Activated naive CD8-positive, alpha-beta T cell treated with anti-CD3 and anti-CD28 coated beads, Interleukin-2, amount 50 U/mL, for 24 hours (primary cell): ENCODE data around the gene E2F1.
"Not testable (repeated sequence)": the region's sequence is repeated elsewhere in the genome, so short reads cannot be mapped to it uniquely, and the experiment has no call there.

Experiments
- ATAC-seq: fragments of 150-1000 bp; cut with Tn5 transposase; one replicate; pipeline ENCODE4 v1.10.0; 2021
- DNase-seq: peaks from one replicate; pipeline ENCODE4 v3.0.0; 2021
- H3K27ac Mint-ChIP-seq: one replicate; pipeline ENCODE4 v1.8.0; 2021; ENCODE audit warnings: mild to moderate bottlenecking, mixed read lengths
- H3K27me3 Mint-ChIP-seq: one replicate; pipeline ENCODE4 v1.8.0; 2021; ENCODE audit warnings: mixed read lengths
- H3K36me3 Mint-ChIP-seq: one replicate; pipeline ENCODE4 v1.8.0; 2021; ENCODE audit warnings: low read depth, mixed read lengths
- H3K4me1 Mint-ChIP-seq: one replicate; pipeline ENCODE4 v1.8.0; 2021; ENCODE audit warnings: mixed read lengths
- H3K4me3 Mint-ChIP-seq: one replicate; pipeline ENCODE4 v1.8.0; 2021; ENCODE audit warnings: mild to moderate bottlenecking, moderate library complexity, mixed read lengths
- H3K9me3 Mint-ChIP-seq: one replicate; pipeline ENCODE4 v1.8.0; 2021; ENCODE audit warnings: mixed read lengths

The E2F1 gene

DNA sequence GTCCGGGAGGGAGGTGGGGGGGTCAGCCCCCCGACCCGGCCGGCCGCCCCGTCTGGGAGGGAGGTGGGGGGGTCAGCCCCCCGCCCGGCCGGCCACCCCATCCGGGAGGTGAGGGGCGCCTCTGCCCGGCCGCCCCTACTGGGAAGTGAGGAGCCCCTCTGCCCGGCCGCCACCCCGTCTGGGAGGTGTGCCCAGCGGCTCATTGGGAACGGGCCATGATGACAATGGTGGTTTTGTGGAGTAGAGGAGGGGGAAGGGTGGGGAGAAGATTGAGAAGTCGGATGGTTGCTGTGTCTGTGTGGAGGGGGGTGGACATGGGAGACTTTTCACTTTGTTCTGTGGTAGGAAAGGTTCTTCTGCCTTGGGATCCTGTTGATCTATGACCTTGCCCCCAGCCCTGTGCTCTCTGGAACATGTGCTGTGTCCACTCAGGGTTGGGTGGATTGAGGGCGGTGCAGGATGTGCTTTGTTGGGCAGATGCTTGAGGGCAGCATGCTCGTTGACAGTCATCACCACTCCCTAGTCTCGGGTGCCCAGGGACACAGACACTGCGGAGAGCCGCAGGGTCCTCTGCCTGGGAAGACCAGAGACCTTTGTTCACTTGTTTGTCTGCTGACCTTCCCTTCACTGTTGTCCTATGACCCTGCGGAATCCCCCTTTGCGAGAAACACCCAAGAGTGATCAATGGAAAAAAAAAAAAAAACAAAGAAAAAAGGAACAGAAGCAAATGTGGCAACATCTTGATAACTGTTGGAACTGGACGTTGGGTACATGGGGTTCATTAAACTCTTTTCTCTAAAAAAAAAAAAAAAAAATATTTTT lies 15.7 kb upstream of the E2F1 start:
- Mint-ChIP-seq H3K27ac (no peak overlapping the region), H3K4me1 (no peaks in the 10 kb centered on the region), H3K4me3 (no peak overlapping the region), H3K9me3 (no peaks in the 10 kb centered on the region), H3K36me3 (no peaks in the 10 kb centered on the region), H3K27me3 (no peaks in the 10 kb centered on the region)
- DNase-seq (no peak), ATAC-seq (no peak)

DNA sequence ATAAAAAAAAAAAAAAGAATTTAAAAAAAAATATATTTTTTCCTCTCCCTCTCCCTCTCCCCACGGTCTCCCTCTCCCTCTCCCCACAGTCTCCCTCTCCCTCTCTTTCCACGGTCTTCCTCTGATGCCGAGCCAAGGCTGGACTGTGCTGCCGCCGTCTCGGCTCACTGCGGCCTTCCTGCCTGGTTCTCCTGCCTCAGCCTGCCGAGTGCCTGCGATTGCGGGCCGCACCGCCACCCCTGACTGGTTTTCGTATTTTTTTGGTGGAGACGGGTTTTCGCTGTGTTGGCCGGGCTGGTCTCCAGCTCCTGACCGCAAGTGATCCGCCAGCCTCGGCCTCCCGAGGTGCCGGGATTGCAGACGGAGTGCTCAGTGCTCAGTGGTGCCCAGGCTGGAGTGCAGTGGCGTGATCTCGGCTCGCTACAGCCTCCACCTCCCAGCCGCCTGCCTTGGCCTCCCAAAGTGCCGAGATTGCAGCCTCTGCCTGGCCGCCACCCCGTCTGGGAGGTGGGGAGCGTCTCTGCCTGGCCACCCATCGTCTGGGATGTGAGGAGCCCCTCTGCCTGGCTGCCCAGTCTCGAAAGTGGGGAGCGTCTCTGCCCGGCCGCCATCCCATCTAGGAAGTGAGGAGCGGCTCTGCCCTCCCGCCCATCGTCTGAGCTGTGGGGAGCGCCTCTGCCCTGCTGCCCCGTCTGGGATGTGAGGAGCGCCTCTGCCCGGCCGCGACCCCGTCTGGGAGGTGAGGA lies 14.7 kb upstream of the E2F1 start:
- ATAC-seq, H3K36me3 Mint-ChIP-seq, H3K4me3 Mint-ChIP-seq, H3K9me3 Mint-ChIP-seq, H3K4me1 Mint-ChIP-seq, H3K27ac Mint-ChIP-seq, H3K27me3 Mint-ChIP-seq, DNase-seq: not testable (repeated sequence)

DNA sequence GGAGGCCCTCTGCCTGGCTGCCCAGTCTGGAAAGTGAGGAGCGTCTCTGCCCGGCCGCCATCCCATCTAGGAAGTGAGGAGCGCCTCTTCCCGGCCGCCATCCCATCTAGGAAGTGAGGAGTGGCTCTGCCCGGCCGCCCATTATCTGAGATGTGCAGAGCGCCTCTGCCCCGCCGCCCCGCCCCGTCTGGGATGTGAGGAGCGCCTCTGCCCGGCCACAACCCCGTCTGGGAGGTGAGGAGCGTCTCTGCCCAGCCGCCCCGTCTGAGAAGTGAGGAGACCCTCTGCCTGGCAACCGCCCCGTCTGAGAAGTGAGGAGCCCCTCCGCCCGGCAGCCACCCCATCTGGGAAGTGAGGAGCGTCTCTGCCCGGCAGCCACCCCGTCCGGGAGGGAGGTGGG lies 12.8 kb upstream of the E2F1 start:
- H3K4me3 Mint-ChIP-seq, ATAC-seq, H3K27ac Mint-ChIP-seq, DNase-seq, H3K4me1 Mint-ChIP-seq, H3K9me3 Mint-ChIP-seq, H3K36me3 Mint-ChIP-seq, H3K27me3 Mint-ChIP-seq: not testable (repeated sequence)

DNA sequence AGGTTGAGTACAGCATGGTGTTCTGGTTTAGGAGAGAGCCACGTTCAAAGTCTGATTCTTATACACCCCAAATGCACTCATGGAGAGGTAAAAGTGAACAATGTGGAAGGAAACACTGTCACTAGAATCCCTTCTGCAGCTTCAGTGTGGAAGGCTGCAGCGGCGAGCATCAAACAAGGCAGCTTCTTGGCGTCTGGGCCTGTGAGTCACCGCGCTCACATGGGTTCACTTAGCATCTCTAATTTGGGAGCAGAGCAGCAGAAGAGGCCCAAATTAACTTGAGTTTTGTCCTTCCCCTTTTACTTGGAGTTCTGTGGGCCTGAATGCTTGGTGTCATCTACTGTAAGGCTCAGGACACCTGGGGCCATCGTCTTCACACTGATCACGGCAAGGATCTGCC lies 10.9 kb upstream of the E2F1 start:
- Mint-ChIP-seq H3K9me3 (no peaks in the 10 kb centered on the region), H3K4me3 (no peak overlapping the region), H3K27me3 (no peaks in the 10 kb centered on the region), H3K4me1 (peaks cover 1% of the 10 kb centered on the region), H3K27ac (no peak overlapping the region), H3K36me3 (no peaks in the 10 kb centered on the region)
- ATAC-seq = no peak
- DNase-seq = no peak

DNA sequence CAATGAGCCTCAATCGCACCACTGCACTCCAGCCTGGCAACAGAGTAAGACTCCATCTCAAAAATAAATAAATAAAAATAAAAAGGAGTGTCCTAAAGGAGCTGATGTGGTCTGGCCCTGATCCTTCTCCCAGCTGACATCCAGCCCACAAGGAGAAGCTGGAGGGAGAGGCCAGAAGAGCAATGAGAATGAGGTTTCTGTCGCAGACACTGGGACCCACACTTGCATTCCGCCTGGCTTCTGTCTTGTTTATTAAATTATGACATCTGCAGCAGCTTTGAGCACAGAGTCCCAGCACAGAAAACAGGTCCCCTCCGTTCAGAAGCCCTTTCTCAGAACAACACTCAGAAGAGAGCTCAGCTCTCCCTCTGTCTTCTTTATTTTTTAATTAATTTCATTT lies 10.3 kb upstream of the E2F1 start:
- H3K27me3 Mint-ChIP-seq = no peaks in the 10 kb centered on the region
- no peak for ATAC-seq
- H3K4me3 Mint-ChIP-seq = no peak overlapping the region

DNA sequence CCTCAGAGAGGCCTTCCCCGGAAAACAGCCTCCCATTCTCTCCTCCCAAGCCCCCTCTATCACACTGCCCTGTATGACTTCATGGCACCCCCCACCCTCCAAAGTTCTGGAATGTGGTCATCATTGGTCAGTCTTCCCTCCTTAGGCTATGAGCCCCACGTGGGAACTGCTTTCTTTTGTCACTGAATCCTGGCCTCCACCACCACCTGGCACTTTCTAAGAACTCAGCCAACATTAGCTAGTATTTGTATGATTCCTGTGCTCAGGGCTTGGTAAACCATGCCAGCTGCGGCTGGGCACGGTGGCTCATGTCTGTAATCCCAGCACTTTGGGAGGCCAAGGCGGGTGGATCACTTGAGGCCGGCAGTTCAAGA lies 8.4 kb upstream of the E2F1 start:
- no peak overlapping the region for H3K4me3 Mint-ChIP-seq
- no peak overlapping the region for H3K27ac Mint-ChIP-seq
- ATAC-seq (no peak), DNase-seq (no peak)
- no peaks in the 10 kb centered on the region for H3K27me3 Mint-ChIP-seq
- peaks cover 18% of the 10 kb centered on the region for H3K4me1 Mint-ChIP-seq
- no peaks in the 10 kb centered on the region for H3K9me3 Mint-ChIP-seq
- H3K36me3 Mint-ChIP-seq = no peaks in the 10 kb centered on the region

More for the DNA sequence above, 10.3 kb upstream of the E2F1 start:
- Mint-ChIP-seq H3K9me3 (no peaks in the 10 kb centered on the region), H3K4me1 (peaks cover 2% of the 10 kb centered on the region), H3K36me3 (no peaks in the 10 kb centered on the region), H3K27ac (no peak overlapping the region)
- no peak for DNase-seq

DNA sequence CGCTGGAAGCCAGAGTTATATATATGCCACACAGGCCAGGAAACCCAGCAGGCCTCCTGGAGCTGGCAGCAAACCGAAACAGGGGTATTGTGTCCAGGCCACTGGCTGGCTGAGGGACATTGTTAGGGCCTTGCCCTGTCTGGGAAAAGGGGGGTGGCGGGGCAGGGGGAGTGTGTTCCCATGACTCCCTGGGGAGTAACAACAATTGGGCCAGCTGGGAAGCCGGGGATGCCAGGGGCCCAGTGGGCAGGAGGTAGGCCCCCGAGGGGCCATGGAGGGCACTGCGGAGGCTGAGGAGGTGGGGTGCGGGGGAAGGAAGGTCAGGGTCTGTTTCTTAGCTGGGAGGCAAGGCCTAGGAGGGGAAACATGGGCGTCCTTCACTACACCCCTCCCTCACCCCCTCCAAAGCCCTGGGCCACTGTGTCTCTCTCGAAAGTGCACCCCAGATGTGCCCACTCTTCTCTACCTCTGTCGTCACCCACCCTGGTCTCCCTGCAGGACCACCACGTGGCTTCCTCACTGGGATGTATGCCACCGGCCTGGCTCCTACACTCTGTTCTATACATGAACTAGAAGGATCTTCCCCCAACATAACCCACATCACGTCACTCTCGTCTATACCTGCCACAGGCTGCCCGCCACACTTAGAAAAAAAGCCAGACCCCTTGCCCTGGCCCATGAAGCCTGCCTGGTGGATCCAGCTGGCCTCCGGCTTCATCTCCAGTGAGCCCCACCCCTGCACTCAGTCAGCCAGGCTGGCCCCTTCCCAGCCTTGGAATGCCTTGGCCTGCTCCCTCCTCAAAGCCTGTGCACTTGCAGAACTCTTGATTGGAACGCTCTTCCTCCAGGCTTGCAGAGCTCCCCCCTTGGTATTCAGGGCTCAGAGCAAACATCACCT lies 7.8 kb upstream of the E2F1 start:
- peaks cover 24% of the 10 kb centered on the region for H3K4me1 Mint-ChIP-seq
- no peak overlapping the region for H3K4me3 Mint-ChIP-seq
- H3K27me3 Mint-ChIP-seq = no peaks in the 10 kb centered on the region
- no peaks in the 10 kb centered on the region for H3K36me3 Mint-ChIP-seq
- ATAC-seq (no peak), DNase-seq (no peak)
- H3K9me3 Mint-ChIP-seq = no peaks in the 10 kb centered on the region
- H3K27ac Mint-ChIP-seq = no peak overlapping the region

DNA sequence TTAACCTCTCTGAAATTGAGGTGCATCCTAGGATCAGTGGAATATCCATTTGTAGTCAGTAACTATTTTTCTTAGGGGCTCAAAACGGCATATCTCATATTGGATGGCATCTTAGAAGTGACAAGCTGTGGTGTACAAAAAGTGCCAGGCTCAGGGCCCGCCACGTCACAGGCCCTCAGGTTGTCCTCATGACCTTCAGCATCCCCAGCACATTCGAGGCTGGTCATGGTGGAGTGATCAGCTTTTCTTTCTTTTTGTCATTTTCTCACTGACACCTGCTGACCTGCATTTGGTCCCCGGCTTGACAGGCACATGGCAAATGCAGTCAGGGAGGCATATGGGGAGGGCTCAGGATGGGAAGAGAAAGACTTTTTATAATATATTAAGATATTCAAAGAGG lies 7.1 kb upstream of the E2F1 start:
- H3K4me1 Mint-ChIP-seq = peaks cover 31% of the 10 kb centered on the region
- no peak for ATAC-seq
- no peak overlapping the region for H3K27ac Mint-ChIP-seq
- no peak for DNase-seq
- no peaks in the 10 kb centered on the region for H3K36me3 Mint-ChIP-seq
- H3K9me3 Mint-ChIP-seq = no peaks in the 10 kb centered on the region
- no peak overlapping the region for H3K4me3 Mint-ChIP-seq
- no peaks in the 10 kb centered on the region for H3K27me3 Mint-ChIP-seq

DNA sequence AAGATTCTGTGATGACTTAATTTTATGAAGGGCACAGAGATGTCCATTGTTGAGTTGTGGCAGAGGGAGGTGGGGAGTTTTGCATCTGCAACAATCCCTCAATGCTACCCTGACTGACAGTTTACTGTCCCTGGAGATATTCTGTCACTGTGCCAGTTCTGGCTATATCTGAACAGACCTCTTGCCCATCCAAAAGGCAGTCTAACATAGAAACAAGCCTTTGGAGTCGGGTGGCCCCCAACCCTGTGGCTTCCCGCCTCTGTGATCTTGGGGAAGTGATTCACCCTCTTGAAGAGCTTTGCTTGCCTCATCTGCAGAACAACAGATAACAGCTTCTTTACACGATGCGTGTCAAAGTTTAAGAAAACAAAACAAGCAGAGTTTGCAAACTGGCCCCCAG lies 3.8 kb upstream of the E2F1 start:
- peak; percentile 61 for DNase-seq
- Mint-ChIP-seq H3K9me3 (no peaks in the 10 kb centered on the region), H3K27ac (peak overlapping the region; percentile 67), H3K4me1 (peaks cover 55% of the 10 kb centered on the region), H3K4me3 (peak overlapping the region; percentile 68), H3K27me3 (no peaks in the 10 kb centered on the region), H3K36me3 (peaks cover 3% of the 10 kb centered on the region)
- ATAC-seq = peak; percentile 35

DNA sequence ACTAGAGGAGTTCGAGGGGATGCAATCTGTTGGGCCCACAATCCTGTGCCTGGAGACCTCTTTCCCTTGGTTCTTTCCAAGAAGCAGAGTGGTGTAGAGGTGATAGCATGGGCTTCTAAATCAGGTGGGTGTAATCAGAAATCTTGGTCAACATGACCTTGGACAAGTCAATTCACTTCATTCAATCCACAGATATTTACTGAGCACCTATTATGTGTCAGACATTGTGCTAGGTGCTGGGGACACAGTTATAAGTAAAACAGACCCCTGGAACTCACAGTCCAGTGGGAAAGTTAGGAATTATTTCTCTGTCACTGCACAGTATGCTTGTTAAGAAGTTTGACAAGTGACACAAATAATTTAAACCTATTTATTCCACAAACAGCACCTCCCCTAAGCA lies 3.3 kb upstream of the E2F1 start:
- Mint-ChIP-seq H3K4me3 (peak overlapping the region; percentile 68), H3K27me3 (no peaks in the 10 kb centered on the region), H3K36me3 (peaks cover 3% of the 10 kb centered on the region), H3K27ac (peak overlapping the region; percentile 67), H3K9me3 (no peaks in the 10 kb centered on the region), H3K4me1 (peaks cover 59% of the 10 kb centered on the region)
- DNase-seq (no peak), ATAC-seq (no peak)

DNA sequence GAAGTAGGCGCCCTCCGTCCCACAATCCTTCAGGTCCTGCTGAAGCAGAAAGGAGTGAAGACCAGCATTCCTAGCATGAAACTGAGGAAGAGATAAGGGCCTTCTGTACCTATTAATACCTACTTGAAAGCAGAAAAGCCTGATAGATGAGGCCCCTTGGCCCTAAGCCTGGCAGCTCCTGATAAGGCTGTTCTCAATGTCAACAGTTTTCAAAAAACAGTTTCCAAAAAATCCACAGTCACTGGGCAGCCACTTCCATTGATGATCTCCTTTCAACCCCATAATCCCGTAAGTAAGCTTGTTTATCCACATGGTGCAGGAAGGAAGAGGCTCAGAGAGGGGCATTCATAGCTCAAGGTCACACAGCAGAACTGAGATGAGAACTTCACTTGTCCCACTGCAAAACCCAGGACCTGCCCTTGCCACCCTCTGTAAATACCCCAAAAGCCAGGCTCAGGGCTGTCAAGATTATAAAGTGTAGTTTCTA lies 2.8 kb upstream of the E2F1 start:
- Mint-ChIP-seq H3K27ac (peak overlapping the region; percentile 71), H3K4me1 (peaks cover 63% of the 10 kb centered on the region), H3K36me3 (peaks cover 3% of the 10 kb centered on the region), H3K27me3 (no peaks in the 10 kb centered on the region), H3K4me3 (no peak overlapping the region), H3K9me3 (no peaks in the 10 kb centered on the region)
- DNase-seq = no peak
- ATAC-seq = no peak

DNA sequence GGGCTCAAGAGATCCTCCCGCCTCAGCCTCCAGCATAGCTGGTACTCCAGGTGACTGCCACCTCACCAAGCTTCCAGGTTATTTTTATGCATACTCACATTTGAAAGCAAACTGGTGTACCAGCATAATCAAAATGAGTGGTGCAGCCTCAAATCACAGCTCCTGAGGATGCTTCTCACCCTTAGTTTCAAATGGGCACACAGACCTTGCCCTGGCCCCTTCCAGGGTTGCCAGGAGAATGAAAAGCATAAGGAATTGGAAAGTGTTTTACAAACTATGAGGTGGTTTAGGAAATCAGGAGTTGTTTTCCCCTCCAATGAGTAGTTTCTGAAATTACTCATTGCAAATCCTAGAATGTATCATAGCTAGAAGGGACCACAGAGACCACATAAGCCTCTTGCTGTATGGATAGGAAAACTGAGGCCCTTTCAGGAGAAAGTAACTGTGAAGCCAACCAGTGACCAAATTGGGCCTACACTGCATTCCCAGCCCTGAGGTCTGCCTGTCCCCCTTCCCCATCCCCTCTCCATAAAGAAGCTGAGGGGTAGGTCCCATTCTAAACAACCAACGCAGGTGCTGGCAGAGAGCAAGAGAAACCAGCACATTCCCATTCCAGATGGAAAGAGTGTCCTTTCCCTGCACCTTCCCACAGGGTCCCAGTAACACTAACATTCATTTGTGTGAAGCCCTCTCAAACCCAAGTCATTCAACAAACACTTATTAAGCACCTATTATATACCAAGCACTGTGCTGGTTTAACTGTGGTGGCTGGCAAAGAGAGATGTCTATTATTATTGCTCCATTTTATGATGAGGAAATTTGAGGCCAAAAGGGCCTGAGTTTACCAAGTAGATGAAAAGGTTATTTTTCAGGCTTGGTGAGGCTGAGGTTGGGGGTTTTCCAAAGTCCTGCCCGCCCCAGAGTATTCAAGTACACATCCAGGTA lies 2.1 kb upstream of the E2F1 start:
- DNase-seq (no peak), ATAC-seq (no peak)
- peaks cover 3% of the 10 kb centered on the region for H3K36me3 Mint-ChIP-seq
- no peak overlapping the region for H3K4me3 Mint-ChIP-seq
- no peaks in the 10 kb centered on the region for H3K9me3 Mint-ChIP-seq
- H3K27me3 Mint-ChIP-seq = no peaks in the 10 kb centered on the region
- peak overlapping the region; percentile 71 for H3K27ac Mint-ChIP-seq
- H3K4me1 Mint-ChIP-seq = peaks cover 63% of the 10 kb centered on the region

DNA sequence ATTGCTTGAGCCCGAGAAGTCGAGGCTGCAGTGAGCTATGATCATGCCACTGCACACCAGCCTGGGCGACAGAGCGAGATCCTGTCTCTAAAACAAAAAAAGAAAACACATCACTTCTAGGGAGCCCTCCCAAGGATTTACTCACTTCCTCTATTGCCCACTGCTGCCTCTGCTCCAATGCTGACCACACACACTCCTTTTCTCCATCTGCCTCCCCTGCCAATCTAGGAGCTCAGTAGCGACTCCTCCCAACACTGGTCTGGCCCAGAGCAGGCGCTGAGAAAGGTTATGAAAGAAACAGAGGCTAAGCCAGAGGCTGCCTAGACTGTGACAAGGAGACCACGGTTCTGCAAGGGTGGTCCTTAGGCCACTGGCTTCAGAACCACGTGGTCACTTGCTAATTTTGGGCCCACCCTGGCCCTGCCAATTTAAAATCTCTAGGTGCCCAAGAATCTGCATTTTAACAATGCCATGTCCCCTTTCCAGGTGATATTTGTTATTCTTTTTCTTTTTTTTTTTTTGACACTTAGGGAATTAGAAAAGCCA lies 1.3 kb upstream of the E2F1 start:
- no peaks in the 10 kb centered on the region for H3K27me3 Mint-ChIP-seq
- H3K4me1 Mint-ChIP-seq = peaks cover 69% of the 10 kb centered on the region
- H3K27ac Mint-ChIP-seq = no peak overlapping the region
- H3K9me3 Mint-ChIP-seq = no peaks in the 10 kb centered on the region
- ATAC-seq (no peak), DNase-seq (no peak)
- H3K4me3 Mint-ChIP-seq = no peak overlapping the region
- H3K36me3 Mint-ChIP-seq = peaks cover 3% of the 10 kb centered on the region
